Measurements from ENCODE around the gene ITPRIP. TPM values are rescaled to one million over a fixed set of nuclear protein-coding genes. Genes with fewer than 3 reads are reported as not detected.

Gene ITPRIP
- 10 to 100 TPM; 27.8 to 29.7 TPM for total RNA-seq

- ATAC-seq (replicated peaks in 1 of 2) (peak; percentile 85), DNase-seq (peak; percentile 75 to 77)
- Mint-ChIP-seq H3K4me1 (ENCODE audit: low read depth) (peaks cover 54% of the 10 kb centered on the region), H3K4me3 (peak within 1 kb of the TSS; percentile 92 to 96), H3K9me3 (no peaks in the 10 kb centered on the region), H3K27me3 (ENCODE audit: low read depth) (peaks cover 5% of the 10 kb centered on the region), H3K27ac (peak within 1 kb of the TSS; percentile 98), H3K36me3 (ENCODE audit: insufficient read depth in 2 of 2) (peaks cover 9 to 10% of the 10 kb centered on the region in 2 donors)
Measured at GRCh38 chr10:104337985-104338735, at the start of gene ITPRIP. Gene ITPRIP (minus strand): TSS chr10:104338465. CDS start chr10:104316051, 22,414 bp downstream.

GRCh38 chr10:104387130-104387888 lies 49.0 kb upstream of the ITPRIP start:
- Mint-ChIP-seq H3K4me1 (ENCODE audit: low read depth) (peaks cover 17% of the 10 kb centered on the region), H3K4me3 (no peak overlapping the region)

GRCh38 chr10:104380336-104380735 lies 42.1 kb upstream of the ITPRIP start:
- H3K9me3 Mint-ChIP-seq: no peaks in the 10 kb centered on the region
- H3K4me1 Mint-ChIP-seq (ENCODE audit: low read depth): no peaks in the 10 kb centered on the region
- no peak overlapping the region for H3K27ac Mint-ChIP-seq
- no peak overlapping the region for H3K4me3 Mint-ChIP-seq
- peaks cover 26% of the 10 kb centered on the region for H3K27me3 Mint-ChIP-seq (ENCODE audit: low read depth)
- no peaks in the 10 kb centered on the region for H3K36me3 Mint-ChIP-seq (ENCODE audit: insufficient read depth in 2 of 2)
- ATAC-seq (replicated peaks in 1 of 2) (no peak), DNase-seq (no peak)

More at GRCh38 chr10:104387130-104387888, 49.0 kb upstream of the ITPRIP start:
- no peak for DNase-seq
- no peak for ATAC-seq (replicated peaks in 1 of 2)
- H3K36me3 Mint-ChIP-seq (ENCODE audit: insufficient read depth in 2 of 2): no peaks in the 10 kb centered on the region
- no peak overlapping the region for H3K27ac Mint-ChIP-seq
- peaks cover 14% of the 10 kb centered on the region for H3K27me3 Mint-ChIP-seq (ENCODE audit: low read depth)
- no peaks in the 10 kb centered on the region for H3K9me3 Mint-ChIP-seq

GRCh38 chr10:104376784-104377300 lies 38.6 kb upstream of the ITPRIP start:
- Mint-ChIP-seq H3K27ac (no peak overlapping the region), H3K27me3 (ENCODE audit: low read depth) (peaks cover 30% of the 10 kb centered on the region), H3K4me1 (ENCODE audit: low read depth) (no peaks in the 10 kb centered on the region), H3K9me3 (no peaks in the 10 kb centered on the region), H3K36me3 (ENCODE audit: insufficient read depth in 2 of 2) (no peaks in the 10 kb centered on the region), H3K4me3 (no peak overlapping the region)
- DNase-seq (no peak), ATAC-seq (replicated peaks in 1 of 2) (no peak)

GRCh38 chr10:104374591-104374990 lies 36.3 kb upstream of the ITPRIP start:
- Mint-ChIP-seq H3K4me1 (ENCODE audit: low read depth) (no peaks in the 10 kb centered on the region), H3K9me3 (no peaks in the 10 kb centered on the region), H3K27me3 (ENCODE audit: low read depth) (peaks cover 22% of the 10 kb centered on the region), H3K36me3 (ENCODE audit: insufficient read depth in 2 of 2) (peaks cover 0 to 2% of the 10 kb centered on the region in 2 donors), H3K4me3 (no peak overlapping the region), H3K27ac (no peak overlapping the region)
- ATAC-seq (replicated peaks in 1 of 2) (no peak), DNase-seq (no peak)

- Mint-ChIP-seq H3K36me3 (ENCODE audit: insufficient read depth in 2 of 2) (peaks cover 0 to 2% of the 10 kb centered on the region in 2 donors), H3K4me3 (no peak overlapping the region), H3K27me3 (ENCODE audit: low read depth) (peaks cover 12% of the 10 kb centered on the region), H3K4me1 (ENCODE audit: low read depth) (no peaks in the 10 kb centered on the region), H3K27ac (no peak overlapping the region), H3K9me3 (no peaks in the 10 kb centered on the region)
- no peak for ATAC-seq (replicated peaks in 1 of 2)
- DNase-seq: no peak
Measured at GRCh38 chr10:104371753-104372152, 33.5 kb upstream of the ITPRIP start.

- H3K4me3 Mint-ChIP-seq: no peak overlapping the region
- no peaks in the 10 kb centered on the region for H3K9me3 Mint-ChIP-seq
- peaks cover 0 to 2% of the 10 kb centered on the region in 2 donors for H3K36me3 Mint-ChIP-seq (ENCODE audit: insufficient read depth in 2 of 2)
- no peaks in the 10 kb centered on the region for H3K4me1 Mint-ChIP-seq (ENCODE audit: low read depth)
- no peak for DNase-seq
- H3K27ac Mint-ChIP-seq: no peak overlapping the region
- peaks cover 20% of the 10 kb centered on the region for H3K27me3 Mint-ChIP-seq (ENCODE audit: low read depth)
- no peak for ATAC-seq (replicated peaks in 1 of 2)
Measured at GRCh38 chr10:104368381-104368780, 30.1 kb upstream of the ITPRIP start.

- H3K36me3 Mint-ChIP-seq (ENCODE audit: insufficient read depth in 2 of 2): peaks cover 0 to 2% of the 10 kb centered on the region in 2 donors
- ATAC-seq (replicated peaks in 1 of 2) (no peak), DNase-seq (no peak)
- no peaks in the 10 kb centered on the region for H3K9me3 Mint-ChIP-seq
- H3K27me3 Mint-ChIP-seq (ENCODE audit: low read depth): peaks cover 25% of the 10 kb centered on the region
- H3K27ac Mint-ChIP-seq: no peak overlapping the region
- H3K4me1 Mint-ChIP-seq (ENCODE audit: low read depth): no peaks in the 10 kb centered on the region
- H3K4me3 Mint-ChIP-seq: no peak overlapping the region
Measured at GRCh38 chr10:104367904-104368303, 29.6 kb upstream of the ITPRIP start.

- H3K9me3 Mint-ChIP-seq: peaks cover 4 to 6% of the 10 kb centered on the region in 2 donors
- H3K4me3 Mint-ChIP-seq: no peak overlapping the region
- peaks cover 25% of the 10 kb centered on the region for H3K27me3 Mint-ChIP-seq (ENCODE audit: low read depth)
- DNase-seq (no peak), ATAC-seq (replicated peaks in 1 of 2) (no peak)
- H3K36me3 Mint-ChIP-seq (ENCODE audit: insufficient read depth in 2 of 2): no peaks in the 10 kb centered on the region
- H3K27ac Mint-ChIP-seq: no peak overlapping the region
- peaks cover 9% of the 10 kb centered on the region for H3K4me1 Mint-ChIP-seq (ENCODE audit: low read depth)
Measured at GRCh38 chr10:104359811-104360210, 21.5 kb upstream of the ITPRIP start.

GRCh38 chr10:104353325-104354048 lies 15.2 kb upstream of the ITPRIP start, which contains the start of gene CFAP58:
Gene CFAP58 (plus strand): TSS chr10:104353833. CDS start chr10:104353898, 65 bp downstream.
- peak; percentile 69 to 77 for ATAC-seq (replicated peaks in 1 of 2)
- no peaks in the 10 kb centered on the region for H3K4me1 Mint-ChIP-seq (ENCODE audit: low read depth)
- no peaks in the 10 kb centered on the region for H3K9me3 Mint-ChIP-seq
- H3K36me3 Mint-ChIP-seq (ENCODE audit: insufficient read depth in 2 of 2): no peaks in the 10 kb centered on the region
- H3K27ac Mint-ChIP-seq: no peak within 1 kb of the TSS
- no peak within 1 kb of the TSS for H3K4me3 Mint-ChIP-seq
- peak; percentile 84 to 89 for DNase-seq
- H3K27me3 Mint-ChIP-seq (ENCODE audit: low read depth): no peaks in the 10 kb centered on the region

GRCh38 chr10:104351919-104352318 lies 13.7 kb upstream of the ITPRIP start:
- no peaks in the 10 kb centered on the region for H3K27me3 Mint-ChIP-seq (ENCODE audit: low read depth)
- H3K27ac Mint-ChIP-seq: peak overlapping the region; percentile 97
- H3K9me3 Mint-ChIP-seq: no peaks in the 10 kb centered on the region
- DNase-seq (no peak), ATAC-seq (replicated peaks in 1 of 2) (peak in 1 of 2 donors; percentile 21)
- no peaks in the 10 kb centered on the region for H3K4me1 Mint-ChIP-seq (ENCODE audit: low read depth)
- no peak overlapping the region for H3K4me3 Mint-ChIP-seq
- no peaks in the 10 kb centered on the region for H3K36me3 Mint-ChIP-seq (ENCODE audit: insufficient read depth in 2 of 2)

- Mint-ChIP-seq H3K27ac (peak overlapping the region; percentile 97), H3K9me3 (no peaks in the 10 kb centered on the region), H3K4me3 (no peak overlapping the region), H3K4me1 (ENCODE audit: low read depth) (peaks cover 2% of the 10 kb centered on the region), H3K27me3 (ENCODE audit: low read depth) (no peaks in the 10 kb centered on the region), H3K36me3 (ENCODE audit: insufficient read depth in 2 of 2) (no peaks in the 10 kb centered on the region)
- DNase-seq (no peak), ATAC-seq (replicated peaks in 1 of 2) (peak; percentile 66 to 73)
Measured at GRCh38 chr10:104351061-104351702, 12.9 kb upstream of the ITPRIP start.

All from activated T-cell treated with anti-CD3 and anti-CD28 coated beads, Interleukin-2, amount 50 U/mL, for 72 hours (primary cell).